AG10803 (cell line): ENCODE measurements around the gene RBM6.

Experiments used
- DNase-seq: peaks from one replicate; pipeline ENCODE4 v3.0.0; 2010; ENCODE audit warnings: low read depth
- H3K4me3 ChIP-seq: 2 replicates; pipeline ENCODE4 v1.5.1; 2011; ENCODE audit warnings: mild to moderate bottlenecking, low read length, control low read depth
- CTCF ChIP-seq: conservative IDR thresholded peaks from 2 replicates; pipeline ENCODE4 v1.5.1; 2011; ENCODE audit warnings: mild to moderate bottlenecking, low read length, control low read depth, inconsistent platforms

The RBM6 gene

GRCh38 chr3:49939858-49940666 lies at the start of gene RBM6:
RBM6 (plus strand) TSS chr3:49940150; CDS start chr3:49962642, 22,492 bp downstream.
- no peak for TF ChIP-seq CTCF
- H3K4me3 ChIP-seq: peak within 1 kb of the TSS; percentile 93
- DNase-seq: peak; percentile 98

GRCh38 chr3:49895791-49896190 lies 44.2 kb upstream of the RBM6 start:
- DNase-seq: no peak
- TF ChIP-seq CTCF: no peak
- H3K4me3 ChIP-seq: no peak overlapping the region

- DNase-seq: no peak
- TF ChIP-seq CTCF: no peak
These were observed 43.6 kb upstream of the RBM6 start for GRCh38 chr3:49896345-49896744.

GRCh38 chr3:49898991-49899390 lies 41.0 kb upstream of the RBM6 start:
- TF ChIP-seq CTCF: no peak
- DNase-seq: no peak
- no peak overlapping the region for H3K4me3 ChIP-seq

More at GRCh38 chr3:49896345-49896744, 43.6 kb upstream of the RBM6 start:
- no peak overlapping the region for H3K4me3 ChIP-seq

GRCh38 chr3:49899815-49900214 lies 40.1 kb upstream of the RBM6 start:
- H3K4me3 ChIP-seq: no peak overlapping the region
- DNase-seq: no peak
- TF ChIP-seq CTCF: peak; percentile 24

- peak; percentile 52 for DNase-seq
- H3K4me3 ChIP-seq: no peak overlapping the region
- TF ChIP-seq CTCF: no peak
These were observed 39.3 kb upstream of the RBM6 start for GRCh38 chr3:49900491-49901153.
